HG02763 (cell line): ENCODE data around the gene BAK1.

Source experiments
- ATAC-seq: cut with Tn5 transposase; IDR thresholded peaks from one replicate; pipeline ENCODE4 v1.9.1; 2021; ENCODE audit warnings: mild to moderate bottlenecking, moderate library complexity; ENCODE audit not compliant: unreplicated experiment

The BAK1 gene

GRCh38 chr6:33587529-33587928 lies 7.5 kb upstream of the BAK1 start:
- no peak for ATAC-seq

GRCh38 chr6:33586108-33586640 lies 6.1 kb upstream of the BAK1 start:
- ATAC-seq, result no peak

DNA sequence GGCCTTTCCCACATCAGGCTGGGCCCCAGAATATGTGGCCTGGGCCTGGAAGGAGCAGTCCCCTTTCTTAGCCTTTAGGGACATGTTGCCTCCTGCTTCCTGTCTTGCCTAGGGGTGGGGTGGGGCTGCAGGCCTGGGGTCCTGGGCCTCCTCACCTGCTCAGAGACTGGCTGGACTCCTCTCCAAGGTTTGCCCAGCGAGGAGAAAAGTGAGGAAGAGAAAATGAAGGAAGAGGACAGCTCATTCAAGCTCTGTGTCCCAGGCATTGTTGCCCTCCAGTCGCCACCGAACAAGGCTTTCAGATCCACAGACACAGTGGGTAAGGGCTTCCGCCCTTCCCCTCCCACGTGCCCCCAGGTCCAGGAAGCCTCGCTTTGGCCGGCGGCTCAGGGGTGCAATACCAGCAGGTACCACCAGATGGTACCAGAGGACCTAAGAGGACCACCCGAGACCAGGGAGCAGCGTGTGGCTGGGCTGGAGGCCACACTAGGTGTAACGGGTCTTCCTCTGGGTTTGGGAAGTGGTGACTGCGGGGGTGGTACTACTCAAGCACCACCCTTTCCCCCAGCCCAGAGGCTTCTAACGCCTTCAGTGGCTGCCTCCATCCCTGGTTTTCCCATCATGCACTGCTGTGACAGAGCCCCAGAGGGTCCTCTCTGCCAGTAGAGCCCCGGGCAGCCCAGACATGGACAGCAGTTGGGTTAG lies 5.5 kb upstream of the BAK1 start:
- peak; percentile 67 for ATAC-seq

- no peak for ATAC-seq
Observed at GRCh38 chr6:33584700-33585402, 4.8 kb upstream of the BAK1 start.

GRCh38 chr6:33583591-33584155 lies 3.6 kb upstream of the BAK1 start:
- no peak for ATAC-seq

DNA sequence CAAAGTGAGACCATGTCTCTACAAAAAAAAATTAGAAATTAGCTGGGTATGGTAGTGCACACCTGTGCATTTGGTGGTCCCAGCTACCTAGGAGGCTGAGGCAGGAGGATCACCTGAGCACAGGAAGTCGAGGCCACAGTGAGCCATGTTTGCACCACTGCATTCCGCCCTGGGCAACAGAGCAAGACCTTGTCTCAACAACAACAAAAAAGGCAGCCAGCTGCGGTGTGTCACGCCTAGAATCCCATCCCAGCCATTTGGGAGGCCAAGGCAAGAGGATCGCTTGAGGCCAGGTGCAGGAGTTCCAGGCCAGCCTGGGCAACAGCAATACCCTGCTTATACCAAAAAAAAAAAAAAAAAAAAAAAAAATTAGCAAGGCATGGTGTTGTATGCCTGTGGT lies 1.1 kb upstream of the BAK1 start:
- ATAC-seq, result no peak

GRCh38 chr6:33578588-33579011 lies 1.5 kb downstream of the BAK1 start:
- no peak for ATAC-seq

- ATAC-seq, result no peak
Observed at GRCh38 chr6:33578164-33578563, 1.9 kb downstream of the BAK1 start.

- no peak for ATAC-seq
Observed at GRCh38 chr6:33577718-33578117, 2.4 kb downstream of the BAK1 start.

DNA sequence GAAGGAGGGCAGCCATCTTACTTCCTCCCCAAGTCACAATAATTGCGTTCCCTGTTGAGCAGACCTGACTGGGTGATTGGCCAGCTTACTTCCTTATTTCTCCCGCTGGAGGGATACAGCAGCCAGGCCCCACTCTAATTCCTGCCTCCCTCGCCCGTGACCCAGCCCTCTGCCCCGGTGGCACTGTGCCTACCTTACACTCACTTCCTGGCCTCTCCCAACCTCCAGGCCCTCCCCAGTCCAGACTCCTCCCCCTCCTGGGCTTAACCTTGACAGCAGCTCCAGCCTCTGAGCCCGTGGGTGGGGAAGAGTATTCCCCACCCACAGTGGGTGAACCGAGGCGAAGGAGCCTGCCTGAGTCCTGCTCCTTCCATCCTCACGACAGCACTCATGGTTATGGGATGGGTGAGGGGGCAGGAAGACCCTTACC lies 3.0 kb downstream of the BAK1 start:
- no peak for ATAC-seq

GRCh38 chr6:33576668-33577067 lies 3.4 kb downstream of the BAK1 start:
- ATAC-seq, result no peak

- ATAC-seq, result no peak
Observed at GRCh38 chr6:33575211-33575610, 4.9 kb downstream of the BAK1 start.

GRCh38 chr6:33571637-33572316 lies 8.3 kb downstream of the BAK1 start:
- no peak for ATAC-seq

GRCh38 chr6:33570806-33571636 lies 9.1 kb downstream of the BAK1 start:
- ATAC-seq, result peak; percentile 76

DNA sequence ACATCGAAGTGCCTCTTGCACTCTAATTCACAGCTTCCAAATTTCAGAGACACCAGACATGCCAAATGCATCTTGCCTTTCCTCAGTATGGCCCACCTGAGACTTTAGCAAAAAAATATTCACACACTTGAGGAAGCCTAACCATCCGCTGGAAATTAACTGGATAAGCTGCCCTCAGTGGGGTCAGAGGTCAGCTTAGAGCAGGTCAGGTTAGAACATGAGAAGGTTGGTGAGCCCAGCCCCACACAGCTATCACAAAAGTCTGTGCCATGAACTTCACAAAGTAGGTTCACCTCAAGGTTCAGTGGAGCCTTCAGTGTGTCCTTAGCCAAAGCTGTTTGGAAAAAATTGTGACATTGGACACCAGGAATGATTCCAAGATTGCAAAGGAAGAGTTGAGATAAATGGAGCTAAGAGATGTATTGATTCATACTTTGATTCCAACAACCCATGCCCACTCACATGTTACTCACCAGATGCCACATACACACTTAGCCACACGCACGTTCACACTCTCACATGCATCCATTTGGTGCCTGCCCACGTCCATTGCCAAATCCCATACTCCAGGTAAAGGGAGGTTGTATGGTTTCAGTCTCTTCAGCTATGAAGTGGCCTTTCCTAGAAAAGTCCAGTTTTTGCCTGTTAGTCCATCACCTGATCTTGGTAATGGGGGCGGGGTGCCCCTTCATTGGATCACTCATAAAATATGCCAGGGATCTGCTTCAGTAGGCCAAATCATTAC lies 11.1 kb downstream of the BAK1 start:
- no peak for ATAC-seq

- no peak for ATAC-seq
Observed at GRCh38 chr6:33567836-33568235, 12.2 kb downstream of the BAK1 start.

- ATAC-seq, result no peak
Observed at GRCh38 chr6:33566182-33567084, 13.6 kb downstream of the BAK1 start.

GRCh38 chr6:33558801-33559200 lies 21.3 kb downstream of the BAK1 start:
- no peak for ATAC-seq

DNA sequence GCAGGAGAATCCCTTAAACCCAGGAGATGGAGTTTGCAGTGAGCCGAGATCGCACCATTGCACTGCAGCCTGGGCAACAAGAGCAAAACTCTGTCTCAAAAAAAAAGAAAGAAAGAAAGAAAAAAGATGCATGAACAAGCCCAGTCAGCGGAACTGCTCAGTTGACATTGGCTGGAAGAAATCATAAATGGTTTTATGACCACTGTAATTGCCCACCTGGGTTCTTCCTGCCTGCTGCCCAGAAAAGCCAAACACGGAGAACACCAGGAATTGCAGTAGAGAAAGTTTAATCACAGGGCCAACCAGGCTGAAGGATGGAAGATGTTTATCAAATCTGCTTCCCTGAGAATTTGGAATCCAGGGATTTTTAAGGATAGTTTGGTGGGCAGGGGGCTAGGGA lies 22.7 kb downstream of the BAK1 start:
- no peak for ATAC-seq
